ENCODE data around the gene PITPNM3. TPM values are rescaled to one million over a fixed set of nuclear protein-coding genes. Genes with fewer than 3 reads are reported as not detected.

Gene PITPNM3
- total RNA-seq, 2 experiments from 2014 or later: 0.64 to 0.77 TPM

DNA sequence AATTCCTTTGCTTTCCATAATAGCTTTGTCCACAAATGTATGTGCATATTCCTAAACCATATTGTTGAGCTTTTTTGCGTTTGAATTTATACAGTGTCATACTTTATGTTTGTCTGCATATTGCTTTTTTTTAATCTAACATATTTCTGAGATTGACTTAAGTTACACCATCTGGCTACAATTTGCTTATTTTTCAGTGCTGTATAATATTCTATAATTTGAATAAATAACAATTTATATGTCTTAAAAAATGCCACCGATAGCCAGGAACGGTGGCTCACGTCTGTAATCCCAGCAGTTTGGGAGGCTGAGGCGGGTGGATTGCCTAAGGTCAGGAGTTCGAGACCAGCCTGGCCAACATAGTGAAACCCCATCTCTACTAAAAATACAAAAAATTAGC lies 113.6 kb downstream of the PITPNM3 start:
- DNase-seq (no peak), ATAC-seq (ENCODE audit: low read depth) (no peak)
- no peak overlapping the region for H3K27ac Mint-ChIP-seq
- peaks cover 13% of the 10 kb centered on the region for H3K4me1 Mint-ChIP-seq
- H3K27me3 Mint-ChIP-seq: peaks cover 28% of the 10 kb centered on the region
- H3K36me3 Mint-ChIP-seq: peaks cover 5% of the 10 kb centered on the region
- POLR2A ChIA-PET: interaction anchor here (1.2 kb wide), 1 partner anchor 107 kb away, joined by 3 read pairs; no protein-coding TSS in a partner anchor
- H3K9me3 Mint-ChIP-seq: no peaks in the 10 kb centered on the region
- no peak overlapping the region for H3K4me3 Mint-ChIP-seq

DNA sequence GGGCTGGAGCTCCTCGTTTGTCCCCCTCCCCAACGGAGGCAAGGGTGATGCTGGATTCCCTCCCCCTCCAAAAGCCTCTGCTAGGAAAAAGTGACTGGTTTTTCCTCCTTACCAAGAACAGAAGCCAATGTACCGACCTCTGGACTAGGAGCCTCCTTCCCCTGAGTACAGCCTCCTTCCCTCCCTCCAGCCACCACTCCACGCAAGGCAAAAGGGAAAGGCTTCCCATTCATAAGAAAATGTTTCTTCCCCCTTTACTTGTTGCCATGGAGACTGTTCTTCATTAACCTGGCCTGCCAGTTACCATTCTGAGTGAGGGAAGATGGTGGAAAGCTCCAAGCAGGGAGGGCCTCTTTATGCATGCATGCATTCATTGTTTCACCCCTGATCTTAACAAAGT lies 116.4 kb downstream of the PITPNM3 start:
- no peaks in the 10 kb centered on the region for H3K9me3 Mint-ChIP-seq
- POLR2A ChIA-PET: no interaction called here
- peaks cover 4% of the 10 kb centered on the region for H3K36me3 Mint-ChIP-seq
- ATAC-seq (ENCODE audit: low read depth): no peak
- peaks cover 12% of the 10 kb centered on the region for H3K4me1 Mint-ChIP-seq
- peaks cover 48% of the 10 kb centered on the region for H3K27me3 Mint-ChIP-seq
- H3K27ac Mint-ChIP-seq: no peak overlapping the region
- DNase-seq: no peak
- no peak overlapping the region for H3K4me3 Mint-ChIP-seq

DNA sequence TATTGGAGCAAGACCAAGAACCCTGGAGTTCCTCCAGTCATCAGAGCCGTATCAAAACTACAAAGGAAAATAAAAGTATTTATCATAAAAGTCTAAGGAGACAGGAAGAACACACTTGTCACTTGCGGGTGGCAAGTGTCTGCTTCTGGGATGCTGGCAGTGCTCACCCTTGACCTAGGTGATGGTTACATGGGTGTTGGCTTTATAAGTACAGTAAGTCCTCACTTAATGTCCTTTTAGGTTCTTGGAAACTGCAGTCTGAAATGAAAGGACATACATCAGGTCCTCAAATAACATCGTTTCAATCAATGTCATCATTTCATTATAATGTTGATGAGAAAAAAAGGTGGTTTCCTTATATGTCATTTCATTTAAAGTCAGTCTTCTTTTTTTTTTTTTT lies 118.4 kb downstream of the PITPNM3 start:
- POLR2A ChIA-PET: no interaction called here
- Mint-ChIP-seq H3K4me1 (no peaks in the 10 kb centered on the region), H3K27ac (no peak overlapping the region), H3K36me3 (no peaks in the 10 kb centered on the region), H3K27me3 (peaks cover 64% of the 10 kb centered on the region), H3K4me3 (no peak overlapping the region), H3K9me3 (no peaks in the 10 kb centered on the region)
- DNase-seq: no peak
- ATAC-seq (ENCODE audit: low read depth): no peak

DNA sequence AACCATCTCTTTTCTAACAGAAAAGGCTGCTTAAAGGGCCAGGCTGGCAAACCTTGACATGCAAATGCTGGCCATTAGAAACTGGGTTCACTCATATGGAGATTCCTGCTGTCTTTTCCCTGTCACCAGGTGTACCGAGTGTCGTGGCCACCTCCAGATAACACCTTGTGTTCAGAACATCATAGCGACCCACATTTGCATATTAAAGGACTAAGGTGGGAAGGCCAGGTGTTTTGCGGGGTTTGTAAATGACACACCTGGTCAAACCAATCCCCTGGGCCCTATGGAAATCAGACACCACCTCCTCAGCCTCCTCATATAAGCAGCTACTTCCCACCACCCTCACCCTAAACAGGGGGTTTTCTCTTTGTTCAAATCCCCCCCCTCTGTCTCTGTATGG lies 118.9 kb downstream of the PITPNM3 start:
- no peak for ATAC-seq (ENCODE audit: low read depth)
- Mint-ChIP-seq H3K4me1 (no peaks in the 10 kb centered on the region), H3K27me3 (peaks cover 66% of the 10 kb centered on the region), H3K4me3 (no peak overlapping the region), H3K9me3 (no peaks in the 10 kb centered on the region), H3K27ac (no peak overlapping the region), H3K36me3 (no peaks in the 10 kb centered on the region)
- DNase-seq: no peak
- POLR2A ChIA-PET: no interaction called here

DNA sequence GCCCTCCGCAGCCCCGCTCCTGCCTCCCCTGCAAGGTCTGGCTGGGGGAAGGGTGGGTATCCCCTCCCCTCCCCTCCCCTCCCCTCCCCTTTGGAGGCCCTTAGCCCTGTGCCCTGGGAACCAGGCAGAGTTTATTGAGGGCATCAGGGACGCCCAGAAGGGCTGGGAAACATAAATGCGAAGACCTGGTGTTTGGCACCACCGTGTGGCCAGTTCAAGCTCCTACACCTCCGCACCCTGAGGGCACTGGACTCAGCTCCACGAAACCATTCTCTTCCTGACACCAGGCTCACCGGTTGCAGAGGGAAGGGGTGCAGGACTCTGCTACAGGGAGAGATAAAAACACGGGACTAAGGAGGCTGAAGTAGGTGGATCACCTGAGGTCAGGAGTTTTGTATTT lies 120.4 kb downstream of the PITPNM3 start:
- no peak overlapping the region for H3K27ac Mint-ChIP-seq
- no peaks in the 10 kb centered on the region for H3K36me3 Mint-ChIP-seq
- no peaks in the 10 kb centered on the region for H3K4me1 Mint-ChIP-seq
- H3K4me3 Mint-ChIP-seq: no peak overlapping the region
- peaks cover 73% of the 10 kb centered on the region for H3K27me3 Mint-ChIP-seq
- H3K9me3 Mint-ChIP-seq: peaks cover 4% of the 10 kb centered on the region
- DNase-seq (peak; percentile 68), ATAC-seq (ENCODE audit: low read depth) (peak; percentile 91)
- POLR2A ChIA-PET: interaction anchor here (0.7 to 0.8 kb wide), 3 partner anchors 25 to 798 kb away, joined by 3 to 4 read pairs (median 3); partner anchors contain the start of gene KIAA0753

DNA sequence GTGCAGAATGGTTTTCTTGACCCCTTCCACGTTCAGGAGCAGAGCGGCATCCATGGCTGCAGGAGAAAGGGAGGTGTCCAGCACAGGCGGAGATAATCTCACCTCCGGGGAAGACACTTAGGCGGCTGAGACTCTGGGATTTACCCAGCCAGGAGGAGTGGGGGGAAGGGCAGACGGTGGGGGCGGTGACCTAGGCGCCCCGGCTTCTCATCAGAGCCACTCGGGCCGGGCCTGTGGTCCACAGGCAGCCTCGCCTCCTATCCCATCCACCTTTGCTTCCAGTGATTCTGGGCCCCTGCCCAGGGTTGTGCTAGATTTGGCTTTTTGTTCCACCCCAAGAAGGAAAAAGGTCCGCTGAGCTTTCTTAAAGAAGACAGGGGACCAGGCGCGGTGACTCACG lies 121.3 kb downstream of the PITPNM3 start, which contains the start of gene AIPL1:
AIPL1 (minus strand) TSS at position 71 of the 400 bp plus-strand sequence; CDS start at position 54, 17 bp downstream.
- Mint-ChIP-seq H3K27ac (no peak within 1 kb of the TSS), H3K36me3 (no peaks in the 10 kb centered on the region), H3K4me3 (no peak within 1 kb of the TSS), H3K27me3 (peaks cover 70% of the 10 kb centered on the region), H3K9me3 (peaks cover 8% of the 10 kb centered on the region), H3K4me1 (no peaks in the 10 kb centered on the region)
- POLR2A ChIA-PET: interaction anchor here (0.7 kb wide), 1 partner anchor 24 kb away, joined by 3 read pairs; no protein-coding TSS in a partner anchor
- DNase-seq (no peak), ATAC-seq (ENCODE audit: low read depth) (no peak)

DNA sequence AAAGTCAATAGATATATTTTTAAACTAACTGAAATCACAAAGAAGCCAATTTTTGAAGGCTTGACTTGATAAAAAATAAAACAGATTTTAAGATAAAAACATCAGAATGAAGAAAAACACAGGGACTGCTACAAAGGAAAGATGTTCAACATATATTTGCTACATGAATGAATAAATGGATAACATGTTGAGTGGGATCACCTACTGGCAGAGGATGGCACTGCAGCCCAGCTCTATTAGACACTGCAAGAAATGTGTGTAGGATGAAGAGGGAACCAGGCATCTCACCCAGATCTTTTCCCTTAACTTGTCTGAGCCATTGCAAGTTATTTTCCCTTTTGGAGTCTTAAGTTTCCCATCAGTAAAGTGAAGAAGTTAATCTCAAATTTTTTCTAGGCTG lies 125.6 kb downstream of the PITPNM3 start:
- POLR2A ChIA-PET: interaction anchor here (0.6 kb wide), 1 partner anchor 19 kb away, joined by 5 read pairs; no protein-coding TSS in a partner anchor
- no peak overlapping the region for H3K4me3 Mint-ChIP-seq
- no peak for DNase-seq

DNA sequence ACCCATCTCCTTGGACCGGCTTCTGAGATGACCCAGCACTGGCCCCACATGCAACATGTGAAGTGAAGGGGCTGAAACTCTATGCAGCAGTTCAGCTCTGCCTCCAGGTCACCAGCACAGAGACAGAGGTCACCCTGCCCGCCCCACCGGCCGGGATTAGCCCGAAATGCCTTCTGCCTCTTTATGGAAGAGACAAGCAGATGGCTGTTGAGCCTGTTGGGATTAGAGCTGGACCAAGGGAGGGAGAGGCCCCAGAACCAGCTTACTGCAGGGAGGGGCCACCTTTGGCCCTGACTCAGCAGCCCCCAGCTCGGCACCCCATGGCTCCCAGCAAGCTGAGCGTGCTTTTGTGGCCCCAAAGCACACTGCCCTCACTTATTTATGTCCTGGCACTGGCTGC lies 127.1 kb downstream of the PITPNM3 start:
- H3K36me3 Mint-ChIP-seq: peaks cover 1% of the 10 kb centered on the region
- no peak overlapping the region for H3K4me3 Mint-ChIP-seq
- ATAC-seq (ENCODE audit: low read depth) (no peak), DNase-seq (no peak)
- H3K9me3 Mint-ChIP-seq: peaks cover 12% of the 10 kb centered on the region
- POLR2A ChIA-PET: interaction anchor here (0.6 kb wide), 1 partner anchor 653 kb away, joined by 4 read pairs; no protein-coding TSS in a partner anchor
- H3K4me1 Mint-ChIP-seq: peaks cover 10% of the 10 kb centered on the region
- no peak overlapping the region for H3K27ac Mint-ChIP-seq
- H3K27me3 Mint-ChIP-seq: peaks cover 61% of the 10 kb centered on the region

More for the DNA sequence above, 125.6 kb downstream of the PITPNM3 start:
- peaks cover 12% of the 10 kb centered on the region for H3K9me3 Mint-ChIP-seq
- peaks cover 1% of the 10 kb centered on the region for H3K36me3 Mint-ChIP-seq
- H3K27ac Mint-ChIP-seq: no peak overlapping the region
- peaks cover 55% of the 10 kb centered on the region for H3K27me3 Mint-ChIP-seq
- peaks cover 10% of the 10 kb centered on the region for H3K4me1 Mint-ChIP-seq
- ATAC-seq (ENCODE audit: low read depth): no peak

DNA sequence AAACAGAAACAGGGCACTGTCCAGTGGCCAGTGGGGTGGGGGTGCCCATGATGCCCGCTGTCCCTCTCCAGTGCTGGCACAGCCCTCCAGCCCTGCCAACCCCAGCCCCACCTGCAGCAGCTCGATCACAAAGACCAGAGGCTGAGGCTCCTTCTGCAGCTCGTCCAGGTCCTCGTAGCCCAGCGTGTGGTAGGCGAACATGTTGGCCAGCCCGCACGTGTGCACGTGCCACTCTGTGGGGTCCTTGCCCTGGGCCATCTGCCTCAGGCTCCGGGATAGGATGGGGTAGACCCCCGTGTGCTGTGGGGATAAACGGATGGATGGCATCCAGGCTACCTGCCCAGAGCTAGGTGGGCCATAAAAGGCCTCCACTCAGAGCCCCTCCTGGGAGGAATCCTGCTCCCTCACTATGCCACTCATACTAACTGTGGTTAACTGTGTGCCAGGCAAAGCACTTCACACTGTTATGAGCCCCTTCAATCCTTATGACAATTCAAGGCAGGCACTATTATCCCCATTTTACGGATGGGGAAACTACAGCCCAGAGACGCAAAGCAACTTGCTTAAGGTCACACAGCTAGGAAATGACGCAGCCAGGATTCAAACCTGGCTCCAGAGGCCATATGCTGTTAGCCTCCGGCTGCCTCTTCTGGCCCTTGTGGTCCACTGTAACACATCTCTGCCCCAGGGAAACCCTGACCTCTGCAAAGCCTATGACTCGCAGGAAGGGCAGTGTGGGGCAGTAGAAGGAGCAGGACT lies 128.0 kb downstream of the PITPNM3 start:
- H3K36me3 Mint-ChIP-seq: peaks cover 1% of the 10 kb centered on the region
- H3K9me3 Mint-ChIP-seq: peaks cover 12% of the 10 kb centered on the region
- peaks cover 54% of the 10 kb centered on the region for H3K27me3 Mint-ChIP-seq
- peaks cover 10% of the 10 kb centered on the region for H3K4me1 Mint-ChIP-seq
- peak overlapping the region; percentile 47 for H3K4me3 Mint-ChIP-seq
- H3K27ac Mint-ChIP-seq: no peak overlapping the region
- DNase-seq (no peak), ATAC-seq (ENCODE audit: low read depth) (no peak)
- POLR2A ChIA-PET: interaction anchor here (0.7 kb wide), 1 partner anchor 327 kb away, joined by 3 read pairs; the partner anchor contains the start of gene XAF1

DNA sequence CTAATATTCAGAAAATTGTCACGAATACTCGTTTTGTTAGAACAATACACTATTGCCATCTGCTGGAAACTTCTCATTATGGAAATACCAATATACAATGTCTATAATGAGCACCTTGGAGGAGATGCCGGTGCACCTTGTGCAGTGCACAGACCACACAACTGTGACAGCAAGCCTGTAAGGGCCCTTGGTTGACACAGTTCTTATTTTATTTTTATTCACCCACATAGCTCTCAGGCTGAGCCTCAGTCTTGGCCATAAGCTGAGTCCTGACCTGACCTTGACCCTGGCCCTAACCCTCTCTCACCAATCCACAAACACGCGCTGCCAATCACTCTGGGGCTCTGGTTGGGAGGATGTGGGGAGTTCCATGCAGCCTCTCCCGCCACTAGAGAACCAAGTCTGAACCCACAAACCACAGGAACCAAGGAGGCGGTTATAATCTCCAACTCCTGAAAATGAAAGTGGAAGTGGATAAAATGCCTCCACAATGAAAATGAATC lies 129.0 kb downstream of the PITPNM3 start:
- Mint-ChIP-seq H3K27me3 (peaks cover 48% of the 10 kb centered on the region), H3K9me3 (peaks cover 12% of the 10 kb centered on the region), H3K27ac (peak overlapping the region; percentile 87), H3K4me3 (peak overlapping the region; percentile 67), H3K4me1 (peaks cover 10% of the 10 kb centered on the region), H3K36me3 (peaks cover 1% of the 10 kb centered on the region)
- ATAC-seq (ENCODE audit: low read depth): peak; percentile 83
- POLR2A ChIA-PET: interaction anchor here (0.7 kb wide), 1 partner anchor 328 kb away, joined by 3 read pairs; the partner anchor contains the start of gene XAF1
- DNase-seq: peak; percentile 73

DNA sequence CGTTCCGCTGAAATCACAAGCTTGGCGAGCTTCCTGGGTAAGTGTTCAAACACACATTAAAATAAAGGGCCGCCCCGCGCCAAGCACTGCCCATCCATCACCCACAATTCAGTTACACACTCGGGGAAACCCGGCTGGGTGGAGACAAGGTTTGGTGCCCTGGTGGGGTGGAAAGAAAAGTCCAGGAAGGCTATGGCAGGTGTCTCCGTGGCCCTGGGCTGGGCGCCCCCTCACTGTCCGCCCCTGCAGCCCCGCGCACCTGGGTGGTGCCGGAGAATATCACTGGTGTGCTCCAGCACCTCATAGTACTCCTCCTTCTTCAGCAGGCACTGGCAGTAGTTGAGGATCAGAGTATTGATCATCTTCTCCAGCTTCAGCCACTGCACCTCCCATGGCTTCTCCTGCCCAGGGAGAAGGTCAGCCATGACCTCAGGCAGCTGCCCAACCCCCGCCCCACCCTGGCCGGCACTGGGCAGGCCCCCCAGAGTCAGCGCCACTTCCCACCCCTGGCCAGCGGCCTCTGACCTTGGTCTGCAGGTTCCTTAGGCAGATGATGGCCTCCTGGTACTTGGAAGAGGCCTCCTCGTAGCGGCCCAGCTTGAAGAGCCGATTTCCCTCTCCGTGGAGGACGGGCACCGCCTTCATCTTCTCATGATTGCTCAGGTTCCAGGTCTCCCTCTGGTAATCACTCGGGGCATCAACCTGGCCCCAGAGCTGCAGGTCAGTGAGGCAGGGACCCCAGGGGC lies 129.8 kb downstream of the PITPNM3 start:
- POLR2A ChIA-PET: no interaction called here
- peaks cover 1% of the 10 kb centered on the region for H3K36me3 Mint-ChIP-seq
- peaks cover 12% of the 10 kb centered on the region for H3K4me1 Mint-ChIP-seq
- ATAC-seq (ENCODE audit: low read depth): no peak
- H3K27me3 Mint-ChIP-seq: peaks cover 43% of the 10 kb centered on the region
- H3K9me3 Mint-ChIP-seq: peaks cover 10% of the 10 kb centered on the region
- no peak overlapping the region for H3K4me3 Mint-ChIP-seq
- no peak for DNase-seq
- H3K27ac Mint-ChIP-seq: no peak overlapping the region

DNA sequence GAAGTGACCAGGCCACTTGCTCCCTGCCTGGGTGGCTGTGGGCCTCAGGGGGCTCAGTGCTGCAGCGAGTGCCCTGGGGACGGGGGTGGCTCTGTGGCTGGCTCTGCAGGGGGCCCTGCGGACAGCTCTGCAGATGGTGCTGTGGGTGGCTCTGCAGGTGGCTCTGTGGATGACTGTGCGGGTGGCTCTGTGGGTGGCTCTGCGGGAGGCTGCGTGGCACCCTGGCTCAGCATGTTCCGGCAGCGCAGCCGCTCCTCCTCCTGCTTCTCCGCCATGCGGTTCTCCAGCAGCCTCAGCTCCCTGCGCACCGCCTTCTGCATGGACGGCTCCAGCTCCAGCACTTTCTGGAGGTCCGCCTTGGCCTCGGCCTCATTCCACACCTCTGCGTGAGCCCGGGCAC lies 130.9 kb downstream of the PITPNM3 start:
- Mint-ChIP-seq H3K4me1 (peaks cover 12% of the 10 kb centered on the region), H3K27me3 (peaks cover 41% of the 10 kb centered on the region), H3K9me3 (peaks cover 4% of the 10 kb centered on the region), H3K36me3 (peaks cover 1% of the 10 kb centered on the region), H3K27ac (no peak overlapping the region), H3K4me3 (no peak overlapping the region)
- ATAC-seq (ENCODE audit: low read depth): no peak
- POLR2A ChIA-PET: interaction anchor here (1.9 kb wide), 1 partner anchor 841 kb away, joined by 5 read pairs; the partner anchor contains the start of gene NLRP1
- no peak for DNase-seq

DNA sequence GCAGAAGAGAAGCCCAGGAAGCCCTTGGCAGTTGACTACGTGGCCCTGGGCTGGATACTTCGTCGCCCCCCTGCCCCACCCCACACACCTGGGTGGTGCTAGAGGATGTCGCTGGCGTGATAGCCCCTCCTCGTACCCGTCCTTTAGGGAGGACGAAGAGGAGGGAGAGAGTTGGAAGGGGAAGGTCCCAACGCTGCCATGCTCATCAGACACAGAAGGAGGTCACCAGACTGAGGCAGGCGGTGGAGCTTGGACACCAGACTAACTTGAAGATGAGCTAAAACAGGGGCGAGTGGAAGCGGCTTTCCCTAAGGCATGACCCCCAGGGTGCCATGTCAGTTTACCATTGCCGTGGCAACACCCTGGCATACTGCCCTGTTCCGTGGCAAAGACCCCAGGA lies 132.4 kb downstream of the PITPNM3 start:
- Mint-ChIP-seq H3K36me3 (no peaks in the 10 kb centered on the region), H3K4me1 (peaks cover 12% of the 10 kb centered on the region), H3K9me3 (no peaks in the 10 kb centered on the region), H3K27me3 (peaks cover 43% of the 10 kb centered on the region), H3K27ac (no peak overlapping the region), H3K4me3 (no peak overlapping the region)
- ATAC-seq (ENCODE audit: low read depth) (no peak), DNase-seq (no peak)
- POLR2A ChIA-PET: interaction anchor here (1.9 kb wide), 1 partner anchor 840 kb away, joined by 5 read pairs; the partner anchor contains the start of gene NLRP1
